ENCODE measurements around the gene PAX2. TPM values are rescaled to one million over a fixed set of nuclear protein-coding genes. Genes with fewer than 3 reads are reported as not detected.

The PAX2 gene
- total RNA-seq, 1 experiment from 2014 or later = 0.09 TPM

DNA sequence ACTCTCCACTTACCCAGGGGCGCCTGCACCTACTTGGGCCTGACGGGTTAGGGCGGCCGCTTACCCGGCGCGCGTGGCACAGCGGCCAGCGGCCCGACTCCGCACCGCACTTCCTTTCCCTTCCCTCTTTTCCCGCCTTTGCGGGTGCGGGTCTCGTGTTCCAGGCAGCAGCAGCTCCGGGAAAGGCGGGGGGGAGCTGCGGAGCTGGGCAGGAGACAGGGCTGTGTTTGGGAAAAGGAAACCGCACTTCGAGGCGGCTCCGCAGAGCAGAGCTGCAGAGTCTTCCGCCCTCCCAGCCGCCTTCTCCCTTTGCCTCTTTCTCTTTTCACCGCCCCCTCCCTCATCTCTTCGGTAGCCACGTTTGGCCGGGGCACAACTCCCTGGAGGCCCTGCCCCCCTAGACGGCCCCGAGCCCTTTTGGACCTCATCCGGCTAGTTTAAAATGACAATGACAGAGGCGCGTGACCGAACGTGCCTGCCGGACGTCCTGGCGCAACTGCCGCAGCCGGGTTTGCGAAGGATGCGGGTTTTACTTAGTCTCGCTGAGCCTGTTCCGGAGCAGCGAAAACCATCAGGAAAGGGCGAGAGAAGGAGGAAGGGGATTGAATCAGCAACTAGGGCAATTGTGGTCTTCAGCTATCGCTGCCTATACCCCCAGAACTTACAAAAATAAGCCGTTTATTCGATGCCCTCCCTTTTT is 7.9 kb upstream of the PAX2 start (continued):
- TF ChIP-seq, protein P1, sequence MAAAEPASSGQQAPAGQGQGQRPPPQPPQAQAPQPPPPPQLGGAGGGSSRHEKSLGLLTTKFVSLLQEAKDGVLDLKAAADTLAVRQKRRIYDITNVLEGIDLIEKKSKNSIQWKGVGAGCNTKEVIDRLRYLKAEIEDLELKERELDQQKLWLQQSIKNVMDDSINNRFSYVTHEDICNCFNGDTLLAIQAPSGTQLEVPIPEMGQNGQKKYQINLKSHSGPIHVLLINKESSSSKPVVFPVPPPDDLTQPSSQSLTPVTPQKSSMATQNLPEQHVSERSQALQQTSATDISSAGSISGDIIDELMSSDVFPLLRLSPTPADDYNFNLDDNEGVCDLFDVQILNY (CRISPR knock-in tag; IDR thresholded peaks at IDR 0.05) = 0 out of 2 replicates have a peak, but pooled peaks have one; percentile 25
- TF ChIP-seq NR3C1 (CRISPR knock-in tag; conservative IDR thresholded peaks at IDR 0.05; ENCODE audit: low read depth) (no peak), USF2 (CRISPR knock-in tag; IDR thresholded peaks at IDR 0.05) (peak; percentile 79), TP53 (CRISPR knock-in tag; IDR thresholded peaks at IDR 0.05) (0 out of 2 replicates have a peak, but pooled peaks have one; percentile 45), EMX1 (CRISPR knock-in tag; IDR thresholded peaks at IDR 0.05) (no peak), ATF1 (CRISPR knock-in tag; IDR thresholded peaks at IDR 0.05) (no peak), ZNF532 (CRISPR knock-in tag; IDR thresholded peaks at IDR 0.05; ENCODE audit: borderline replicate concordance) (no peak), FOXP4 (CRISPR knock-in tag; IDR thresholded peaks at IDR 0.05) (peak; percentile 19; the same call in 1 of the 2 replicates), ZNF281 (CRISPR knock-in tag; IDR thresholded peaks at IDR 0.05) (peak; percentile 37; the same call in 1 of the 2 replicates), GABPB1 (CRISPR knock-in tag; IDR thresholded peaks at IDR 0.05) (no peak), CREM (CRISPR knock-in tag; IDR thresholded peaks at IDR 0.05) (no peak), ZBTB21 (CRISPR knock-in tag; IDR thresholded peaks at IDR 0.05; ENCODE audit: borderline replicate concordance) (no peak)
- TF ChIP-seq, protein P2, sequence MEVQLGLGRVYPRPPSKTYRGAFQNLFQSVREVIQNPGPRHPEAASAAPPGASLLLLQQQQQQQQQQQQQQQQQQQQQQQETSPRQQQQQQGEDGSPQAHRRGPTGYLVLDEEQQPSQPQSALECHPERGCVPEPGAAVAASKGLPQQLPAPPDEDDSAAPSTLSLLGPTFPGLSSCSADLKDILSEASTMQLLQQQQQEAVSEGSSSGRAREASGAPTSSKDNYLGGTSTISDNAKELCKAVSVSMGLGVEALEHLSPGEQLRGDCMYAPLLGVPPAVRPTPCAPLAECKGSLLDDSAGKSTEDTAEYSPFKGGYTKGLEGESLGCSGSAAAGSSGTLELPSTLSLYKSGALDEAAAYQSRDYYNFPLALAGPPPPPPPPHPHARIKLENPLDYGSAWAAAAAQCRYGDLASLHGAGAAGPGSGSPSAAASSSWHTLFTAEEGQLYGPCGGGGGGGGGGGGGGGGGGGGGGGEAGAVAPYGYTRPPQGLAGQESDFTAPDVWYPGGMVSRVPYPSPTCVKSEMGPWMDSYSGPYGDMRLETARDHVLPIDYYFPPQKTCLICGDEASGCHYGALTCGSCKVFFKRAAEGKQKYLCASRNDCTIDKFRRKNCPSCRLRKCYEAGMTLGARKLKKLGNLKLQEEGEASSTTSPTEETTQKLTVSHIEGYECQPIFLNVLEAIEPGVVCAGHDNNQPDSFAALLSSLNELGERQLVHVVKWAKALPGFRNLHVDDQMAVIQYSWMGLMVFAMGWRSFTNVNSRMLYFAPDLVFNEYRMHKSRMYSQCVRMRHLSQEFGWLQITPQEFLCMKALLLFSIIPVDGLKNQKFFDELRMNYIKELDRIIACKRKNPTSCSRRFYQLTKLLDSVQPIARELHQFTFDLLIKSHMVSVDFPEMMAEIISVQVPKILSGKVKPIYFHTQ (CRISPR knock-in tag; IDR thresholded peaks at IDR 0.05) = no peak
- TF ChIP-seq, protein P3, sequence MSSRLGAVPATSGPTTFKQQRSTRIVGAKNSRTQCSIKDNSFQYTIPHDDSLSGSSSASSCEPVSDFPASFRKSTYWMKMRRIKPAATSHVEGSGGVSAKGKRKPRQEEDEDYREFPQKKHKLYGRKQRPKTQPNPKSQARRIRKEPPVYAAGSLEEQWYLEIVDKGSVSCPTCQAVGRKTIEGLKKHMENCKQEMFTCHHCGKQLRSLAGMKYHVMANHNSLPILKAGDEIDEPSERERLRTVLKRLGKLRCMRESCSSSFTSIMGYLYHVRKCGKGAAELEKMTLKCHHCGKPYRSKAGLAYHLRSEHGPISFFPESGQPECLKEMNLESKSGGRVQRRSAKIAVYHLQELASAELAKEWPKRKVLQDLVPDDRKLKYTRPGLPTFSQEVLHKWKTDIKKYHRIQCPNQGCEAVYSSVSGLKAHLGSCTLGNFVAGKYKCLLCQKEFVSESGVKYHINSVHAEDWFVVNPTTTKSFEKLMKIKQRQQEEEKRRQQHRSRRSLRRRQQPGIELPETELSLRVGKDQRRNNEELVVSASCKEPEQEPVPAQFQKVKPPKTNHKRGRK (CRISPR knock-in tag; IDR thresholded peaks at IDR 0.05; ENCODE audit: borderline replicate concordance) = 0 out of 2 replicates have a peak, but pooled peaks have one; percentile 14

Measured in WTC11 (cell line).